GM12892 (cell line): Measurements from ENCODE around the gene TMEM205.

ENCODE experiments used
- POLR2A ChIP-seq: IDR thresholded peaks from 2 replicates; pipeline ENCODE4 v1.6.1; 2011; ENCODE audit warnings: low read depth, low read length, control low read depth
- POLR2AphosphoS5 ChIP-seq: IDR thresholded peaks from 2 replicates; pipeline ENCODE4 v1.6.1; 2011; ENCODE audit warnings: low read depth, low read length, control low read depth
- TAF1 ChIP-seq: IDR thresholded peaks from 2 replicates; pipeline ENCODE4 v1.6.1; 2011; ENCODE audit warnings: low read depth, mild to moderate bottlenecking, control low read depth, low read length, borderline replicate concordance

DNA sequence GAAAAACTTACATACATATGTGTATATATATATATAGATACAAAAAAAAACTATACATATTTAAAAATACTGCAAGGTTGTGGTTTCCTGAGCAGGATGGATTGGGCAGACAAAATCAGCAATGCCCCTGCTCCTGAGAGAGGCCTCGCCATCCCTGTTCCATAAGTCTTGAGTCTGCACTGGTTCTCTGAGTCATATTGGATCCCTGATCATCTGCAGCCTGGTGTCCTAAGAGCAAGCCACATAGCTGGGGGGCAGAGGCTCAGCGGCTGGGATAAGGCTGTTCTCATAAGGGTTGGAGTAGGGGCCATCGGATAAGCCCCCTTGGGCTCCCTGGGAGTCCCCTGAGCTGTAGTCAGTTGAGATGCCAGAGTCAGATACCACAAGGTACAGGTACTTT, 31.7 kb upstream of the TMEM205 start:
- TF ChIP-seq POLR2A (no peak), POLR2AphosphoS5 (no peak), TAF1 (no peak)
